GM20000 (cell line): ENCODE data around the gene ANKRD60.

Experiments used
- DNase-seq: peaks from one replicate; pipeline ENCODE4 v3.0.0; 2012; ENCODE audit warnings: low spot score
- TF ChIP-seq, protein P1 (sequence below): IDR thresholded peaks from 2 replicates; pipeline ENCODE4 v1.5.1; 2012; ENCODE audit warnings: mild to moderate bottlenecking, control low read depth; ENCODE audit errors: extremely low read depth, missing control alignments

The ANKRD60 gene

DNA sequence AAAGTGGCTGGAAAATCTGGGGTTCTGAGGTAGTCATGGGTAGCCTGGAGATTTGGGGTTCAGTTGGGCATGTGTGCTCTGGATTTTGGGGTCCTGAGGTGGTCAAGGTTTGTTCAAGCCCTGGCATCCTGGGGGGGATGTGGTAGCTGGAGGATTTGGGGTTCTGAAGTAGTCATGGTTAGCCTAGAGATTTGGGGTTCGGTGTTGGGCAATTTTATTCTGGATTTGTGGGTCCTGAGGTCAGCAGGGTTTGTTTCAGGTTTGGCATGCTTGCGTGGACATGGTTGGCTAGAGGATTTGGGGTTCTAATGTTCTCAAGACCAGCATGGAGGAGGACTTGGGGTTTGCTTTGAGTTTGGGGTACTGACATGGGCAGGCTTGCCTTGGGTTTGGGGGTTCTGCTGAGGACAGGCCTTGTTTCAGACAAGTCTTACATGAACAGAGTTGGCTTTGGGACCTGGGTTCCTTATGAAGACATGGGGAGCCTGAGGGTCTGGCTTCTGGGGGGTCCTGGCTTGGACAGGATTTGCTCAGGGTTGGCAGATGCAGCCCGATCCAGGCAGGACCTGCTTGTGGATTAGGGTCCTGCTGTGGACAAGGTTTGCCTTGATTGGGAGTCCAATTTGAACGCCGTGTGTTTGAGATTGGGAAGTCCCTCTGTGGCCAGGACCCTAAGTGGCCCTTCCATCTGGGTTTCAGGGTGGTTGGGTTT is 906 bp downstream of the ANKRD60 start:
- DNase-seq = no peak
- TF ChIP-seq, protein P1, sequence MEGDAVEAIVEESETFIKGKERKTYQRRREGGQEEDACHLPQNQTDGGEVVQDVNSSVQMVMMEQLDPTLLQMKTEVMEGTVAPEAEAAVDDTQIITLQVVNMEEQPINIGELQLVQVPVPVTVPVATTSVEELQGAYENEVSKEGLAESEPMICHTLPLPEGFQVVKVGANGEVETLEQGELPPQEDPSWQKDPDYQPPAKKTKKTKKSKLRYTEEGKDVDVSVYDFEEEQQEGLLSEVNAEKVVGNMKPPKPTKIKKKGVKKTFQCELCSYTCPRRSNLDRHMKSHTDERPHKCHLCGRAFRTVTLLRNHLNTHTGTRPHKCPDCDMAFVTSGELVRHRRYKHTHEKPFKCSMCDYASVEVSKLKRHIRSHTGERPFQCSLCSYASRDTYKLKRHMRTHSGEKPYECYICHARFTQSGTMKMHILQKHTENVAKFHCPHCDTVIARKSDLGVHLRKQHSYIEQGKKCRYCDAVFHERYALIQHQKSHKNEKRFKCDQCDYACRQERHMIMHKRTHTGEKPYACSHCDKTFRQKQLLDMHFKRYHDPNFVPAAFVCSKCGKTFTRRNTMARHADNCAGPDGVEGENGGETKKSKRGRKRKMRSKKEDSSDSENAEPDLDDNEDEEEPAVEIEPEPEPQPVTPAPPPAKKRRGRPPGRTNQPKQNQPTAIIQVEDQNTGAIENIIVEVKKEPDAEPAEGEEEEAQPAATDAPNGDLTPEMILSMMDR = no peak

DNA sequence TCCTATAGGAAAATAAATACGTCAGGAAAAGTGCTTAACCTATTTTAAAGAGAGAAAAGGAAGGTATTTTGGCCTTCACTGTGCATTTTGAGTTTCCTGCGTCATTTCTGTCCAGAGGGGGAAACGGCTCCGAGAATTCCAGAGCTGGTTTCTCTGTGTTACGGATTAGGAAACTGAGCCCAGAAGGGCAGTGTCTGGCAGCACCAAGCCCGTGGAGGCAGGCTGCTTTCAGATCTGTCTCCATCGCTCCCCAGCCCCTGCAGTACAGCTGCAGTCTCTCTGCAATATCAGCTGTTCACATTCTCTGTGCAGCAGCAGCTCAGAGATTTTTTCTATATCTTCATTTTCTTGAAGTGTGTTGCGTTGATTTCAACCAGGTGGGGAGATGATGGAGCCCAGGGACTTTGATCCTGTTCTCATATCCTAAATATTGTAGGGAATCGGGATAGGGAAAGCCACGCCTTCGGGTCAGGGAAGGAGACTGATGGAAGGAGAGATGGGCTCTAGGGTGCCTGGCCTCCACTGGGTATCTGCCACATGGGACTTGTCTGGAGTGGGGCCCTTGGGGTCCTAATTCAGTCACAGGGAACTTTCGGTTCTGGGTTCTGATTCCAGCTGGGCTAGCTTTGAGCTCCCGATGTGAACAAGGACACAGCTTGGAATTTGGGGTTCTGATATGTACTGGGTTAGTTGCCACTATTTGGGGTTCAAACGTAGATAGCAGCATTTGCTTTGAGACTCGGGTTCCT is 2.8 kb downstream of the ANKRD60 start:
- DNase-seq = no peak
- TF ChIP-seq, protein P1 = no peak

DNA sequence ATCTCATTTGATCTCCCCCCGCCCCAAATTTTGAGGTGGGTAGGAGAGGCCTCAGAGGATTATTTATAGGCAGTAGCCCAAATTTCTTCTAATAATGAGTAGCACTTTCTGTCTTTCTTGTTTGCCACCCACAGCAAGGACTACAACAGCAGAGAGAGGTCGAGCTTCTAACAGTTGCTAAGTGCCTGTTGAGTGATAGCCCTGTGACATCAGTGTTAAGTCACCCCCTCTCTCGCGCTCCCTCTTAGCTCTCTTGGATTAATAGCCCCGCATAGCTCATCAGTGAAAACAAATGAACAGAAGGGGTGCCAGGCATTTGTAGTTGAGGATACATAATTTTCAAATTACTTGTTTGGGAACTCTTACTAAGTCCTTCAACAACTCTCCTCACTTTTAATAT is 3.5 kb downstream of the ANKRD60 start:
- TF ChIP-seq, protein P1 = no peak
- DNase-seq = no peak

DNA sequence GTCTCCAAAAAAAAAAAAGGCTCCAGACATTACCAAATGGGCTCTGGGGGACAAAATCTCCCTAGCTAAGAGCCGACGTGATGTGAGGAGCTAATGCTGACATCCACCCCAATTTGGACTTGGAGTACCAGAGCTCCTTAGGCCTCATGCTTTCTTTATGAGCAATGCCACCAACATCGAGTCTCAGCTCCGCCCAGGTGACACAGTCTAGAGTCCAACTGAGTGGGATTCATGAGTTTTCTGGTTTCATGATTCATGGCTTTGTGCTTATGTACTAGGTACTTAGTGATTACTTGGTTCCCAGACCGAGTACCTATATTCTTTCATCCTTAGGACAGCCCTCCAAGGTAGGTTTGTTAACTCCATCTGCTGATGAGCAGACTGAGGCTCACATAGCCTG is 4.4 kb downstream of the ANKRD60 start:
- DNase-seq = no peak
- TF ChIP-seq, protein P1 = no peak

DNA sequence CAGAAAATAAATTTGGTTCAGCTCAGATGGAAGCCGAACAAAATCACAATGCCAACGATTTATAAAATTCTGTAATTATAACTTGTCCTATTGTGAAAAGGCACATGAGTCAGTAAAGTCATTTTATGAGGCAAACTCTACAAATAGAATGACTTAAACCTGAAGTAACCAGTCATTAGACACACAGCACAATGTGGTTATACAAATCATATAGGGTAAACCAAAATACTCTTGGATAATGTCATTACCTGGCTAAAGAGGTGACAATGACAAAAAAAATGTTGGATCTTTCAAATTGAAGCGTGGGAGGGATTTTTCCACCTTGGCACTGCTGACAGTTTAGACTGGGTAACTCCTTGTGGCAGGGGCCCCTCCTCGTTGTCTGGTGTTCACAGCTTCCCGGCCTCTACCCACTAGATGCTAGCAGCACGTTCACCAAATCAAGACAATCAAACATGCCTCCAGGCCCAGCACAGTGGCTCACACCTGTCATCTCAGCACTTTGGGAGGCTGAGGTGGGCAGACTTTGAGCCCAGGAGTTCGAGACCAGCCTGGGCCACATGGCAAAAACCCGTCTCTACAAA is 5.0 kb downstream of the ANKRD60 start:
- DNase-seq = no peak
- TF ChIP-seq, protein P1 = no peak

DNA sequence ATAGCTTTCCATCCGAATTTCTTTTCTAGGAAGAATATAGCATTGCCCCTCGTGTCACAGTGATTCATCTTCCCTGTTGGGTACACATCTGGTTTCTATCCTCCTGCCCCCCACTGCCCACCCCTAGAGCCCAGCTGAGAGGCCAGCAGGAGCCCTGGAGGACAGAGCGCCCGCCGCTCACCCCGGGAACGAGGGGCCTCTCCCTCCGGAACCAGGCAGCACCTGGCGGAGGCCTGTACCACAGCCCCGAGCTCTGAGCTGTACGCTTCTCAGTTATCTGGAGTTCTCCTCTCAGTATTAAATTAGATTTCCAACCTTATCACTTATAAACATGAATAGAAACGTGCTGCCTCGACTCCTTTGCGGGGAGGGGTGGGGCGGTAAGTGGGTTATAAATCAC is 6.0 kb downstream of the ANKRD60 start:
- no peak for DNase-seq
- TF ChIP-seq, protein P1 = no peak

DNA sequence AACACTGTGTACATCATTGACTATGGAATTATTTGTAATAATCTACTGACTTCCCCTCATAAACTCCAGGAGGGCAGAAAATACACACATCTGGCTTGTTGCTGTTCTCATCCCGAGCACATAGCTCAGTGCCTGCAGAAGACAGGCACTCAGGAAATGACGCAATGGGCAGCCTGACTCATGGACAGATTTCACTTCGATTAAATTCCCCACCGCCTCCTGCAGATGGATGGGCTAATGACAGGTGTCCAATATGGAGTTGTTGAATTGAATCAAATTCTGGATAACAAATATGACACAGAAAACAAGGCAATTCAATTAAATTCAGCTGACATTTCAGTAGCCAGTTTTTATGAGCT is 9.1 kb downstream of the ANKRD60 start:
- no peak for DNase-seq

More for the DNA sequence above, 9.1 kb downstream of the ANKRD60 start:
- TF ChIP-seq, protein P1 = no peak
